DND-41 (cell line): ENCODE results near the gene NUP133.

Source experiments
- ATAC-seq: fragments of 200-7000 bp; cut with Tn5 transposase; 3 replicates; pipeline ENCODE4 v1.9.1; 2021; ENCODE audit warnings: low read depth; ENCODE audit not compliant: insufficient read depth
- DNase-seq: peaks from one replicate; pipeline ENCODE4 v3.0.0-alpha.2; 2020
- H2AFZ ChIP-seq: 2 replicates; pipeline ENCODE4 v1.6.0; 2012; ENCODE audit warnings: low read depth, low read length
- H3K27ac ChIP-seq: 2 replicates; pipeline ENCODE4 v1.5.1; 2012; ENCODE audit warnings: low read length, inconsistent platforms
- H3K27me3 ChIP-seq: fragments of 200-600 bp; sonication (generic); 2 replicates; pipeline ENCODE4 v1.6.0; 2012; ENCODE audit warnings: low read length, mild to moderate bottlenecking, inconsistent platforms; ENCODE audit not compliant: insufficient read depth, poor library complexity
- H3K36me3 ChIP-seq: 2 replicates; pipeline ENCODE4 v1.5.1; 2012; ENCODE audit warnings: low read length, inconsistent platforms; ENCODE audit not compliant: insufficient read depth
- H3K4me1 ChIP-seq: 2 replicates; pipeline ENCODE4 v1.5.1; 2012; ENCODE audit warnings: mild to moderate bottlenecking, low read length; ENCODE audit not compliant: insufficient read depth
- H3K4me2 ChIP-seq: 2 replicates; pipeline ENCODE4 v1.6.0; 2012; ENCODE audit warnings: mild to moderate bottlenecking, moderate library complexity, low read length, inconsistent platforms; ENCODE audit not compliant: insufficient read depth
- H3K4me3 ChIP-seq, 2 experiments: fragments of 200-600 bp in 1 of 2; shearing (Covaris generic) in 1 of 2; 2 replicates each; pipeline ENCODE4 v1.5.1; 2012 to 2016; ENCODE audit warnings: inconsistent platforms in 2 of 2, low read length in 2 of 2, mild to moderate bottlenecking in 2 of 2, low read depth in 1 of 2, moderate library complexity in 1 of 2
- H3K79me2 ChIP-seq: 2 replicates; pipeline ENCODE4 v1.6.0; 2012; ENCODE audit warnings: low read length, inconsistent platforms; ENCODE audit not compliant: insufficient read depth
- H3K9ac ChIP-seq: 2 replicates; pipeline ENCODE4 v1.6.0; 2012; ENCODE audit warnings: low read depth, mild to moderate bottlenecking, inconsistent platforms, low read length, moderate library complexity
- H3K9me3 ChIP-seq: 2 replicates; pipeline ENCODE4 v1.5.1; 2012; ENCODE audit warnings: low read length, moderate library complexity, mild to moderate bottlenecking, inconsistent platforms; ENCODE audit not compliant: insufficient read depth, severe bottlenecking
- H4K20me1 ChIP-seq: 2 replicates; pipeline ENCODE4 v1.6.0; 2012; ENCODE audit warnings: low read length; ENCODE audit not compliant: insufficient read depth
- CTCF ChIP-seq: IDR thresholded peaks from 2 replicates; pipeline ENCODE4 v1.5.1; 2012; ENCODE audit warnings: borderline replicate concordance, low read length, moderate library complexity, mild to moderate bottlenecking; ENCODE audit not compliant: poor library complexity, severe bottlenecking; ENCODE audit errors: extremely low read depth
- EZH2 ChIP-seq: IDR thresholded peaks from 3 replicates; pipeline ENCODE4 v1.6.1; 2012; ENCODE audit warnings: borderline replicate concordance, low read depth, mild to moderate bottlenecking, moderate library complexity, low read length, inconsistent platforms; ENCODE audit not compliant: severe bottlenecking

The NUP133 gene

GRCh38 chr1:229464672-229465071, 43.5 kb downstream of the NUP133 start:
- Histone ChIP-seq H3K4me1 (no peaks in the 10 kb centered on the region), H4K20me1 (no peaks in the 10 kb centered on the region), H3K9ac (no peak overlapping the region), H3K27ac (no peak overlapping the region), H3K36me3 (peaks cover 97% of the 10 kb centered on the region), H3K79me2 (no peaks in the 10 kb centered on the region), H3K4me2 (no peak overlapping the region), H3K4me3 (no peak overlapping the region), H3K9me3 (no peaks in the 10 kb centered on the region), H3K27me3 (no peaks in the 10 kb centered on the region), H2AFZ (no peak overlapping the region)
- DNase-seq, result no peak
- ATAC-seq, result no peak
- TF ChIP-seq CTCF (no peak), EZH2 (no peak)

- ATAC-seq, result no peak
- Histone ChIP-seq H2AFZ (no peak overlapping the region), H3K36me3 (peaks cover 93% of the 10 kb centered on the region)
Observed at GRCh38 chr1:229461032-229461668, 47.0 kb downstream of the NUP133 start.

GRCh38 chr1:229459815-229460214, 48.3 kb downstream of the NUP133 start:
- Histone ChIP-seq H3K9me3 (no peaks in the 10 kb centered on the region), H3K36me3 (peaks cover 92% of the 10 kb centered on the region), H3K79me2 (no peaks in the 10 kb centered on the region), H3K27ac (no peak overlapping the region), H3K4me3 (no peak overlapping the region), H3K27me3 (no peaks in the 10 kb centered on the region), H3K4me1 (no peaks in the 10 kb centered on the region), H3K4me2 (no peak overlapping the region), H4K20me1 (no peaks in the 10 kb centered on the region), H2AFZ (no peak overlapping the region), H3K9ac (no peak overlapping the region)
- DNase-seq, result no peak
- no peak for TF ChIP-seq CTCF
- no peak for ATAC-seq

More at GRCh38 chr1:229461032-229461668, 47.0 kb downstream of the NUP133 start:
- H3K27ac ChIP-seq, result no peak overlapping the region
- TF ChIP-seq CTCF, result no peak
- TF ChIP-seq EZH2, result no peak
- H4K20me1 ChIP-seq, result no peaks in the 10 kb centered on the region
- no peaks in the 10 kb centered on the region for H3K27me3 ChIP-seq
- H3K9me3 ChIP-seq, result no peaks in the 10 kb centered on the region
- no peak overlapping the region for H3K4me3 ChIP-seq
- H3K79me2 ChIP-seq, result no peaks in the 10 kb centered on the region
- no peak for DNase-seq
- no peaks in the 10 kb centered on the region for H3K4me1 ChIP-seq
- H3K9ac ChIP-seq, result no peak overlapping the region
- no peak overlapping the region for H3K4me2 ChIP-seq
